Liver (tissue), 9 donors: ENCODE results near the gene KIF12. TPM values are rescaled to one million over a fixed set of nuclear protein-coding genes. Genes with fewer than 3 reads are reported as not detected.

Experiments
- DNase-seq: peaks from one replicate; pipeline ENCODE4 v3.0.0-alpha.2; 2017; ENCODE audit warnings: low spot score
- H3K27ac ChIP-seq, 2 donors: one replicate each; pipeline ENCODE4 v1.7.0; 2013; ENCODE audit warnings: inconsistent platforms in 2 of 2, low read length in 2 of 2, control low read depth in 1 of 2, low read depth in 1 of 2, mild to moderate bottlenecking in 1 of 2
- H3K27me3 ChIP-seq, 4 donors: one replicate each; pipeline versions ENCODE4 v1.6.1 to v1.7.0; 2013; ENCODE audit warnings: low read length in 3 of 4, inconsistent platforms in 1 of 4, mild to moderate bottlenecking in 1 of 4, moderate library complexity in 1 of 4; ENCODE audit not compliant: control insufficient read depth in 4 of 4, insufficient read depth in 4 of 4
- H3K36me3 ChIP-seq, 4 donors: one replicate each; pipeline versions ENCODE4 v1.6.1 to v1.7.0; 2013; ENCODE audit warnings: low read length in 3 of 4, mild to moderate bottlenecking in 3 of 4, low read depth in 1 of 4, moderate library complexity in 1 of 4; ENCODE audit not compliant: control insufficient read depth in 4 of 4, insufficient read depth in 3 of 4
- H3K4me1 ChIP-seq, 4 donors: one replicate each; pipeline versions ENCODE4 v1.6.1 to v1.7.0; 2013; ENCODE audit warnings: low read length in 3 of 4, mild to moderate bottlenecking in 3 of 4, moderate library complexity in 1 of 4; ENCODE audit not compliant: control insufficient read depth in 4 of 4, insufficient read depth in 4 of 4
- H3K4me3 ChIP-seq, 3 donors: one replicate each; pipeline versions ENCODE4 v1.6.1 to v1.7.0; 2013; ENCODE audit warnings: low read length in 3 of 3, control low read depth in 1 of 3, low read depth in 1 of 3, mild to moderate bottlenecking in 1 of 3
- H3K9ac ChIP-seq, 2 donors: one replicate each; pipeline ENCODE4 v1.7.0; 2013; ENCODE audit warnings: low read length in 2 of 2, mild to moderate bottlenecking in 2 of 2, moderate library complexity in 2 of 2, control low read depth in 1 of 2, low read depth in 1 of 2
- H3K9me3 ChIP-seq, 4 donors: one replicate each; pipeline versions ENCODE4 v1.6.1 to v1.7.0; 2013; ENCODE audit warnings: low read length in 3 of 4; ENCODE audit not compliant: control insufficient read depth in 4 of 4
- EGR1 ChIP-seq, 2 donors: IDR thresholded peaks; 2 replicates each; pipeline ENCODE4 v1.6.1; 2016 to 2018; ENCODE audit warnings: antibody characterized with exemption in 2 of 2, low read depth in 2 of 2
- FOXA2 ChIP-seq: IDR thresholded peaks from 2 replicates; pipeline ENCODE4 v1.6.1; 2016; ENCODE audit warnings: antibody characterized with exemption
- GABPA ChIP-seq, 2 donors: IDR thresholded peaks in 1 of 2; conservative IDR thresholded peaks in 1 of 2; 2 replicates each; pipeline ENCODE4 v1.6.1; 2016; ENCODE audit warnings: antibody characterized with exemption in 2 of 2, mild to moderate bottlenecking in 1 of 2, moderate library complexity in 1 of 2
- HNF4A ChIP-seq, 2 donors: conservative IDR thresholded peaks; 2 replicates each; pipeline ENCODE4 v1.6.1; 2016; ENCODE audit warnings: antibody characterized with exemption in 2 of 2, mild to moderate bottlenecking in 2 of 2
- HNF4G ChIP-seq: IDR thresholded peaks from 2 replicates; pipeline ENCODE4 v1.6.1; 2016; ENCODE audit warnings: antibody characterized with exemption
- JUND ChIP-seq, 2 donors: IDR thresholded peaks; 2 replicates each; pipeline ENCODE4 v1.6.1; 2016; ENCODE audit warnings: antibody characterized with exemption in 2 of 2
- RAD21 ChIP-seq, 2 donors: IDR thresholded peaks; 2 replicates each; pipeline ENCODE4 v1.6.1; 2016; ENCODE audit warnings: antibody characterized with exemption in 2 of 2, mild to moderate bottlenecking in 2 of 2
- RXRA ChIP-seq, 2 donors: IDR thresholded peaks; 2 replicates each; pipeline ENCODE4 v1.6.1; 2017 to 2018; ENCODE audit warnings: antibody characterized with exemption in 2 of 2, mild to moderate bottlenecking in 1 of 2
- SP1 ChIP-seq: IDR thresholded peaks from 2 replicates; pipeline ENCODE4 v1.6.1; 2018; ENCODE audit warnings: antibody characterized with exemption, mild to moderate bottlenecking
- TAF1 ChIP-seq: conservative IDR thresholded peaks from 2 replicates; pipeline ENCODE4 v1.6.1; 2016; ENCODE audit warnings: antibody characterized with exemption, mild to moderate bottlenecking
- YY1 ChIP-seq: IDR thresholded peaks from 2 replicates; pipeline ENCODE4 v1.6.1; 2016; ENCODE audit warnings: antibody characterized with exemption, mild to moderate bottlenecking
- WGBS: extraction: QIAGEN DNeasy Blood & Tissue Kit; methylation state at CpG from one replicate; pipeline ENCODE4 v1.1.7; 2013; 5-methylcytosine and 5-hydroxymethylcytosine counted together
- polyA plus RNA-seq, 2 donors: library from polyadenylated mRNA; stranded (reverse) in 1 of 2; unstranded in 1 of 2; fragments of 200-250 nt in 1 of 2; fragments of >200 nt in 1 of 2; fragmentation: Nextera tagmentation in 1 of 2; extraction: Ambion mirVana in 1 of 2; gene quantifications; one replicate each; pipeline versions ENCODE4 v1.2.1 to v1.2.3, GENCODE V29; 2013 to 2015
- total RNA-seq, 2 donors: library from RNA; depleted of rRNA; stranded (reverse); fragments of >200 nt; gene quantifications; one replicate each; pipeline ENCODE4 v1.2.3, GENCODE V29; 2014
- TF ChIP-seq, protein P1 (sequence below): IDR thresholded peaks from 2 replicates; pipeline ENCODE4 v1.6.1; 2016; ENCODE audit warnings: antibody characterized with exemption, mild to moderate bottlenecking
- TF ChIP-seq, protein P2 (sequence below): IDR thresholded peaks from 2 replicates; pipeline ENCODE4 v1.6.1; 2016; ENCODE audit warnings: antibody characterized with exemption
- TF ChIP-seq, protein P3 (sequence below): fragments of 150-350 bp; IDR thresholded peaks from 2 replicates; pipeline ENCODE4 v1.5.1; 2017; ENCODE audit warnings: improper control_type of control experiment, low read depth, low read length; ENCODE audit not compliant: missing input control
- TF ChIP-seq, protein P4 (sequence below): IDR thresholded peaks from 2 replicates; pipeline ENCODE4 v1.6.1; 2016; ENCODE audit warnings: antibody characterized with exemption
- donor health status: healthy.
- donor health status: healthy.
- donor health status: healthy.
- donor health status: healthy.
- donor health status: healthy.

The KIF12 gene
- total and polyA plus RNA-seq, 4 donors = 2.9 to 11.8 (median 7.7) TPM

GRCh38 chr9:114060070-114060469 lies 39.0 kb downstream of the KIF12 start:
- no peak overlapping the region for H3K9ac ChIP-seq
- peaks cover 12 to 45% (median 40%) of the 10 kb centered on the region in 4 donors for H3K36me3 ChIP-seq
- peaks cover 0 to 9% (median 1%) of the 10 kb centered on the region in 4 donors for H3K4me1 ChIP-seq
- TF ChIP-seq GABPA (IDR thresholded peaks at IDR 0.05 in 1 of 2, conservative IDR thresholded peaks at IDR 0.05 in 1 of 2) (no peak), JUND (IDR thresholded peaks at IDR 0.05) (no peak), EGR1 (IDR thresholded peaks at IDR 0.05; ENCODE audit: low read depth in 2 of 2) (no peak), TAF1 (no peak), RAD21 (IDR thresholded peaks at IDR 0.05) (no peak), RXRA (IDR thresholded peaks at IDR 0.05) (no peak), SP1 (no peak), FOXA2 (no peak), YY1 (no peak), HNF4A (conservative IDR thresholded peaks at IDR 0.05) (no peak), HNF4G (no peak)
- TF ChIP-seq, protein P1, sequence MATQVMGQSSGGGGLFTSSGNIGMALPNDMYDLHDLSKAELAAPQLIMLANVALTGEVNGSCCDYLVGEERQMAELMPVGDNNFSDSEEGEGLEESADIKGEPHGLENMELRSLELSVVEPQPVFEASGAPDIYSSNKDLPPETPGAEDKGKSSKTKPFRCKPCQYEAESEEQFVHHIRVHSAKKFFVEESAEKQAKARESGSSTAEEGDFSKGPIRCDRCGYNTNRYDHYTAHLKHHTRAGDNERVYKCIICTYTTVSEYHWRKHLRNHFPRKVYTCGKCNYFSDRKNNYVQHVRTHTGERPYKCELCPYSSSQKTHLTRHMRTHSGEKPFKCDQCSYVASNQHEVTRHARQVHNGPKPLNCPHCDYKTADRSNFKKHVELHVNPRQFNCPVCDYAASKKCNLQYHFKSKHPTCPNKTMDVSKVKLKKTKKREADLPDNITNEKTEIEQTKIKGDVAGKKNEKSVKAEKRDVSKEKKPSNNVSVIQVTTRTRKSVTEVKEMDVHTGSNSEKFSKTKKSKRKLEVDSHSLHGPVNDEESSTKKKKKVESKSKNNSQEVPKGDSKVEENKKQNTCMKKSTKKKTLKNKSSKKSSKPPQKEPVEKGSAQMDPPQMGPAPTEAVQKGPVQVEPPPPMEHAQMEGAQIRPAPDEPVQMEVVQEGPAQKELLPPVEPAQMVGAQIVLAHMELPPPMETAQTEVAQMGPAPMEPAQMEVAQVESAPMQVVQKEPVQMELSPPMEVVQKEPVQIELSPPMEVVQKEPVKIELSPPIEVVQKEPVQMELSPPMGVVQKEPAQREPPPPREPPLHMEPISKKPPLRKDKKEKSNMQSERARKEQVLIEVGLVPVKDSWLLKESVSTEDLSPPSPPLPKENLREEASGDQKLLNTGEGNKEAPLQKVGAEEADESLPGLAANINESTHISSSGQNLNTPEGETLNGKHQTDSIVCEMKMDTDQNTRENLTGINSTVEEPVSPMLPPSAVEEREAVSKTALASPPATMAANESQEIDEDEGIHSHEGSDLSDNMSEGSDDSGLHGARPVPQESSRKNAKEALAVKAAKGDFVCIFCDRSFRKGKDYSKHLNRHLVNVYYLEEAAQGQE = no peak
- TF ChIP-seq, protein P2, sequence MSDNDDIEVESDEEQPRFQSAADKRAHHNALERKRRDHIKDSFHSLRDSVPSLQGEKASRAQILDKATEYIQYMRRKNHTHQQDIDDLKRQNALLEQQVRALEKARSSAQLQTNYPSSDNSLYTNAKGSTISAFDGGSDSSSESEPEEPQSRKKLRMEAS = no peak
- TF ChIP-seq, protein P3, sequence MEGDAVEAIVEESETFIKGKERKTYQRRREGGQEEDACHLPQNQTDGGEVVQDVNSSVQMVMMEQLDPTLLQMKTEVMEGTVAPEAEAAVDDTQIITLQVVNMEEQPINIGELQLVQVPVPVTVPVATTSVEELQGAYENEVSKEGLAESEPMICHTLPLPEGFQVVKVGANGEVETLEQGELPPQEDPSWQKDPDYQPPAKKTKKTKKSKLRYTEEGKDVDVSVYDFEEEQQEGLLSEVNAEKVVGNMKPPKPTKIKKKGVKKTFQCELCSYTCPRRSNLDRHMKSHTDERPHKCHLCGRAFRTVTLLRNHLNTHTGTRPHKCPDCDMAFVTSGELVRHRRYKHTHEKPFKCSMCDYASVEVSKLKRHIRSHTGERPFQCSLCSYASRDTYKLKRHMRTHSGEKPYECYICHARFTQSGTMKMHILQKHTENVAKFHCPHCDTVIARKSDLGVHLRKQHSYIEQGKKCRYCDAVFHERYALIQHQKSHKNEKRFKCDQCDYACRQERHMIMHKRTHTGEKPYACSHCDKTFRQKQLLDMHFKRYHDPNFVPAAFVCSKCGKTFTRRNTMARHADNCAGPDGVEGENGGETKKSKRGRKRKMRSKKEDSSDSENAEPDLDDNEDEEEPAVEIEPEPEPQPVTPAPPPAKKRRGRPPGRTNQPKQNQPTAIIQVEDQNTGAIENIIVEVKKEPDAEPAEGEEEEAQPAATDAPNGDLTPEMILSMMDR = no peak
- TF ChIP-seq, protein P4, sequence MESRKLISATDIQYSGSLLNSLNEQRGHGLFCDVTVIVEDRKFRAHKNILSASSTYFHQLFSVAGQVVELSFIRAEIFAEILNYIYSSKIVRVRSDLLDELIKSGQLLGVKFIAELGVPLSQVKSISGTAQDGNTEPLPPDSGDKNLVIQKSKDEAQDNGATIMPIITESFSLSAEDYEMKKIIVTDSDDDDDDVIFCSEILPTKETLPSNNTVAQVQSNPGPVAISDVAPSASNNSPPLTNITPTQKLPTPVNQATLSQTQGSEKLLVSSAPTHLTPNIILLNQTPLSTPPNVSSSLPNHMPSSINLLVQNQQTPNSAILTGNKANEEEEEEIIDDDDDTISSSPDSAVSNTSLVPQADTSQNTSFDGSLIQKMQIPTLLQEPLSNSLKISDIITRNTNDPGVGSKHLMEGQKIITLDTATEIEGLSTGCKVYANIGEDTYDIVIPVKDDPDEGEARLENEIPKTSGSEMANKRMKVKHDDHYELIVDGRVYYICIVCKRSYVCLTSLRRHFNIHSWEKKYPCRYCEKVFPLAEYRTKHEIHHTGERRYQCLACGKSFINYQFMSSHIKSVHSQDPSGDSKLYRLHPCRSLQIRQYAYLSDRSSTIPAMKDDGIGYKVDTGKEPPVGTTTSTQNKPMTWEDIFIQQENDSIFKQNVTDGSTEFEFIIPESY = no peak
- no peaks in the 10 kb centered on the region for H3K9me3 ChIP-seq
- H3K4me3 ChIP-seq = no peak overlapping the region
- DNase-seq = no peak
- 93% methylated on average over 8 of the region's 8 CpGs for WGBS
- no peaks in the 10 kb centered on the region for H3K27me3 ChIP-seq
- peak overlapping the region in 1 of 2 donors; percentile 0 for H3K27ac ChIP-seq
